ENCODE results near the gene KRTAP10-7.

GRCh38 chr21:44639331-44639655 is 38.9 kb downstream of the KRTAP10-7 start:
- no peak for TF ChIP-seq CTCF (conservative IDR thresholded peaks at IDR 0.05; ENCODE audit: low read depth in 2 of 2)
- TF ChIP-seq EZH2 (IDR thresholded peaks at IDR 0.05; ENCODE audit: low read depth, unreplicated experiment) = no peak
